DOHH2 (cell line): ENCODE results near the gene KCNMA1.

Source experiments
- H3F3A ChIP-seq: fragments of 200-600 bp; sonication (generic), shearing (Covaris generic); 2 replicates; pipeline ENCODE4 v1.6.0; 2016; ENCODE audit warnings: antibody characterized with exemption, mild to moderate bottlenecking; ENCODE audit not compliant: control insufficient read depth, insufficient read depth
- H3K27ac ChIP-seq: fragments of 200-600 bp; sonication (generic); 2 replicates; pipeline ENCODE4 v1.5.1; 2014; ENCODE audit warnings: low read depth, mild to moderate bottlenecking, low read length, moderate library complexity
- H3K27me3 ChIP-seq: fragments of 200-600 bp; sonication (generic); 2 replicates; pipeline ENCODE4 v1.6.1; 2014; ENCODE audit warnings: mild to moderate bottlenecking, low read length, mixed read lengths; ENCODE audit not compliant: control insufficient read depth
- H3K36me3 ChIP-seq: fragments of 200-600 bp; sonication (generic); 2 replicates; pipeline ENCODE4 v1.6.1; 2014; ENCODE audit warnings: mild to moderate bottlenecking, low read length, moderate library complexity, mixed read lengths; ENCODE audit not compliant: control insufficient read depth
- H3K4me1 ChIP-seq: fragments of 200-600 bp; sonication (generic); 2 replicates; pipeline ENCODE4 v1.6.1; 2014; ENCODE audit warnings: mild to moderate bottlenecking, low read length, mixed read lengths; ENCODE audit not compliant: control insufficient read depth
- H3K4me2 ChIP-seq: fragments of 200-600 bp; sonication (generic); 2 replicates; pipeline ENCODE4 v1.6.0; 2014; ENCODE audit warnings: mild to moderate bottlenecking, low read length, moderate library complexity
- H3K4me3 ChIP-seq: fragments of 200-600 bp; sonication (generic); 2 replicates; pipeline ENCODE4 v1.5.1; 2014; ENCODE audit warnings: mild to moderate bottlenecking, low read length, mixed read lengths
- H3K79me2 ChIP-seq: fragments of 200-600 bp; sonication (generic); 2 replicates; pipeline ENCODE4 v1.6.1; 2014; ENCODE audit warnings: mild to moderate bottlenecking, low read length, mixed read lengths; ENCODE audit not compliant: control insufficient read depth
- H3K9me2 ChIP-seq: fragments of 200-600 bp; sonication (generic); replicated peaks from 2 replicates; pipeline ENCODE4 v1.6.1; 2014; ENCODE audit warnings: mild to moderate bottlenecking, low read length, mixed read lengths; ENCODE audit not compliant: control insufficient read depth
- H3K9me3 ChIP-seq: fragments of 200-600 bp; sonication (generic); 2 replicates; pipeline ENCODE4 v1.6.1; 2014; ENCODE audit warnings: antibody characterized with exemption, low read length, mixed read lengths; ENCODE audit not compliant: control insufficient read depth, insufficient read depth
- H4K20me1 ChIP-seq: fragments of 200-600 bp; sonication (generic); 2 replicates; pipeline ENCODE4 v1.6.0; 2014; ENCODE audit warnings: low read depth, mild to moderate bottlenecking, antibody characterized with exemption, low read length, moderate library complexity; ENCODE audit not compliant: control insufficient read depth, insufficient read depth
- CTCF ChIP-seq: fragments of 200-600 bp; sonication (generic); IDR thresholded peaks from one replicate; pipeline ENCODE4 v1.5.1; 2014; ENCODE audit warnings: antibody characterized with exemption, mild to moderate bottlenecking, low read depth, low read length; ENCODE audit not compliant: poor library complexity, severe bottlenecking
- EZH2phosphoT487 ChIP-seq: fragments of 200-600 bp; sonication (generic); IDR thresholded peaks from 2 replicates; pipeline ENCODE4 v1.6.1; 2017; ENCODE audit warnings: borderline replicate concordance, mild to moderate bottlenecking, antibody characterized with exemption, low read length, moderate library complexity, mixed read lengths

Gene KCNMA1

GRCh38 chr10:77325233-77325537 is 312.4 kb downstream of the KCNMA1 start:
- no peaks in the 10 kb centered on the region for H4K20me1 ChIP-seq
- no peaks in the 10 kb centered on the region for H3F3A ChIP-seq
- H3K4me3 ChIP-seq, result no peak overlapping the region
- H3K27me3 ChIP-seq, result no peaks in the 10 kb centered on the region
- H3K4me2 ChIP-seq, result no peak overlapping the region
- H3K9me3 ChIP-seq, result no peaks in the 10 kb centered on the region
- H3K79me2 ChIP-seq, result no peaks in the 10 kb centered on the region
- no peak for TF ChIP-seq CTCF
- no peak for TF ChIP-seq EZH2phosphoT487
- no peaks in the 10 kb centered on the region for H3K36me3 ChIP-seq
- no peaks in the 10 kb centered on the region for H3K9me2 ChIP-seq
- H3K27ac ChIP-seq, result no peak overlapping the region
- H3K4me1 ChIP-seq, result no peaks in the 10 kb centered on the region

- H3F3A ChIP-seq, result no peaks in the 10 kb centered on the region
- no peaks in the 10 kb centered on the region for H4K20me1 ChIP-seq
- TF ChIP-seq CTCF, result no peak
- no peak for TF ChIP-seq EZH2phosphoT487
- H3K9me2 ChIP-seq, result no peaks in the 10 kb centered on the region
- no peak overlapping the region for H3K4me3 ChIP-seq
- H3K4me1 ChIP-seq, result no peaks in the 10 kb centered on the region
- no peak overlapping the region for H3K27ac ChIP-seq
- no peaks in the 10 kb centered on the region for H3K79me2 ChIP-seq
- H3K4me2 ChIP-seq, result no peak overlapping the region
- H3K36me3 ChIP-seq, result no peaks in the 10 kb centered on the region
- H3K9me3 ChIP-seq, result no peaks in the 10 kb centered on the region
- H3K27me3 ChIP-seq, result no peaks in the 10 kb centered on the region
Measured at GRCh38 chr10:77321838-77322237, 315.8 kb downstream of the KCNMA1 start.

- no peak overlapping the region for H3K27ac ChIP-seq
- no peaks in the 10 kb centered on the region for H4K20me1 ChIP-seq
- H3K36me3 ChIP-seq, result no peaks in the 10 kb centered on the region
- no peaks in the 10 kb centered on the region for H3K9me3 ChIP-seq
- H3K4me2 ChIP-seq, result no peak overlapping the region
- H3F3A ChIP-seq, result no peaks in the 10 kb centered on the region
- H3K4me1 ChIP-seq, result no peaks in the 10 kb centered on the region
- H3K4me3 ChIP-seq, result no peak overlapping the region
- H3K27me3 ChIP-seq, result no peaks in the 10 kb centered on the region
- H3K79me2 ChIP-seq, result no peaks in the 10 kb centered on the region
- H3K9me2 ChIP-seq, result no peaks in the 10 kb centered on the region
- TF ChIP-seq CTCF (no peak), EZH2phosphoT487 (no peak)
Measured at GRCh38 chr10:77320971-77321471, 316.6 kb downstream of the KCNMA1 start.

GRCh38 chr10:77319557-77319956 is 318.1 kb downstream of the KCNMA1 start:
- Histone ChIP-seq H3K36me3 (no peaks in the 10 kb centered on the region), H3K79me2 (no peaks in the 10 kb centered on the region), H3K9me3 (no peaks in the 10 kb centered on the region), H3K4me2 (no peak overlapping the region), H3K4me3 (no peak overlapping the region), H3K4me1 (no peaks in the 10 kb centered on the region), H3K27ac (no peak overlapping the region), H3K27me3 (no peaks in the 10 kb centered on the region), H3F3A (no peaks in the 10 kb centered on the region), H4K20me1 (no peaks in the 10 kb centered on the region), H3K9me2 (no peaks in the 10 kb centered on the region)
- TF ChIP-seq CTCF (no peak), EZH2phosphoT487 (no peak)
